ENCODE results near the gene CYSTM1.

The CYSTM1 gene

GRCh38 chr5:140246378-140247122, 71.6 kb downstream of the CYSTM1 start:
- FAIRE-seq (no peak), DNase-seq (ENCODE audit: insufficient read length, low spot score) (peak; percentile 50)
- no peak for TF ChIP-seq POLR2A (IDR thresholded peaks at IDR 0.05; ENCODE audit: low read depth, low read length)

GRCh38 chr5:140248414-140248813, 73.4 kb downstream of the CYSTM1 start:
- TF ChIP-seq POLR2A (IDR thresholded peaks at IDR 0.05; ENCODE audit: low read depth, low read length): no peak
- FAIRE-seq: no peak
- no peak for DNase-seq (ENCODE audit: insufficient read length, low spot score)

- no peak for DNase-seq (ENCODE audit: insufficient read length, low spot score)
- TF ChIP-seq POLR2A (IDR thresholded peaks at IDR 0.05; ENCODE audit: low read depth, low read length): no peak
- FAIRE-seq: no peak
These were observed 74.5 kb downstream of the CYSTM1 start for GRCh38 chr5:140249536-140249935.

- DNase-seq (ENCODE audit: insufficient read length, low spot score) (no peak), FAIRE-seq (no peak)
- TF ChIP-seq POLR2A (IDR thresholded peaks at IDR 0.05; ENCODE audit: low read depth, low read length): no peak
These were observed 75.4 kb downstream of the CYSTM1 start for GRCh38 chr5:140250386-140250785.

GRCh38 chr5:140251527-140251973, 76.6 kb downstream of the CYSTM1 start:
- DNase-seq (ENCODE audit: insufficient read length, low spot score): peak; percentile 69
- peak; percentile 87 for FAIRE-seq

GRCh38 chr5:140252470-140253126, 77.6 kb downstream of the CYSTM1 start:
- FAIRE-seq (no peak), DNase-seq (ENCODE audit: insufficient read length, low spot score) (no peak)
- no peak for TF ChIP-seq POLR2A (IDR thresholded peaks at IDR 0.05; ENCODE audit: low read depth, low read length)

More at GRCh38 chr5:140251527-140251973, 76.6 kb downstream of the CYSTM1 start:
- TF ChIP-seq POLR2A (IDR thresholded peaks at IDR 0.05; ENCODE audit: low read depth, low read length): no peak

GRCh38 chr5:140253985-140254384, 79.0 kb downstream of the CYSTM1 start:
- DNase-seq (ENCODE audit: insufficient read length, low spot score): no peak
- FAIRE-seq: no peak
- no peak for TF ChIP-seq POLR2A (IDR thresholded peaks at IDR 0.05; ENCODE audit: low read depth, low read length)

GRCh38 chr5:140255460-140256157, 80.6 kb downstream of the CYSTM1 start:
- TF ChIP-seq POLR2A (IDR thresholded peaks at IDR 0.05; ENCODE audit: low read depth, low read length): no peak
- DNase-seq (ENCODE audit: insufficient read length, low spot score) (no peak), FAIRE-seq (no peak)

GRCh38 chr5:140256726-140257125, 81.7 kb downstream of the CYSTM1 start:
- no peak for FAIRE-seq
- DNase-seq (ENCODE audit: insufficient read length, low spot score): no peak
- TF ChIP-seq POLR2A (IDR thresholded peaks at IDR 0.05; ENCODE audit: low read depth, low read length): no peak

GRCh38 chr5:140258016-140258415, 83.0 kb downstream of the CYSTM1 start:
- no peak for TF ChIP-seq POLR2A (IDR thresholded peaks at IDR 0.05; ENCODE audit: low read depth, low read length)
- DNase-seq (ENCODE audit: insufficient read length, low spot score) (no peak), FAIRE-seq (no peak)

- no peak for DNase-seq (ENCODE audit: insufficient read length, low spot score)
- no peak for TF ChIP-seq POLR2A (IDR thresholded peaks at IDR 0.05; ENCODE audit: low read depth, low read length)
- FAIRE-seq: no peak
These were observed 83.9 kb downstream of the CYSTM1 start for GRCh38 chr5:140258873-140259272.

- DNase-seq (ENCODE audit: insufficient read length, low spot score): no peak
- no peak for TF ChIP-seq POLR2A (IDR thresholded peaks at IDR 0.05; ENCODE audit: low read depth, low read length)
- no peak for FAIRE-seq
These were observed 84.5 kb downstream of the CYSTM1 start for GRCh38 chr5:140259500-140259899.

- FAIRE-seq (no peak), DNase-seq (ENCODE audit: insufficient read length, low spot score) (no peak)
These were observed 85.2 kb downstream of the CYSTM1 start for GRCh38 chr5:140260089-140260656.

More at GRCh38 chr5:140260089-140260656, 85.2 kb downstream of the CYSTM1 start:
- no peak for TF ChIP-seq POLR2A (IDR thresholded peaks at IDR 0.05; ENCODE audit: low read depth, low read length)

Measured in H54 (cell line).